Measurements from ENCODE around the gene UGT1A8. TPM values are rescaled to one million over a fixed set of nuclear protein-coding genes. Genes with fewer than 3 reads are reported as not detected.
"Not testable (repeated sequence)": the region's sequence is repeated elsewhere in the genome, so short reads cannot be mapped to it uniquely, and the experiment has no call there.

The UGT1A8 gene
- polyA plus RNA-seq, 2 of the 4 experiments (the other 2 are of a cell fraction), result 0.22 TPM; not detected in 1

- H3K4me2 ChIP-seq, H3K27ac ChIP-seq, FAIRE-seq, ATAC-seq, H3K4me1 ChIP-seq, CTCF ChIA-PET, POLR2A ChIA-PET, H3K4me3 ChIP-seq: not testable (repeated sequence)
- peak; percentile 98 for TF ChIP-seq ZFP36 (IDR thresholded peaks at IDR 0.05; ENCODE audit: borderline replicate concordance, partially characterized antibody)
- peaks cover 50% of the 10 kb centered on the region for H3K9me3 ChIP-seq
- WGBS (ENCODE audit: missing lambda C conversion rate), result 80% methylated on average over 3 of the region's 3 CpGs
- peak in 1 of 2 experiments; percentile 31 for DNase-seq (ENCODE audit: low read depth in 1 of 2, low spot score in 1 of 2)
Measured at GRCh38 chr2:233646033-233646432, 28.6 kb downstream of the UGT1A8 start.

- Histone ChIP-seq H3K4me2 (no peak overlapping the region), H3K9me3 (peaks cover 14% of the 10 kb centered on the region), H3K27ac (peak overlapping the region in 1 of 2 experiments; percentile 59; a peak in 2 of 6 replicates), H3K4me3 (no peak overlapping the region), H3K4me1 (no peaks in the 10 kb centered on the region)
- WGBS (ENCODE audit: missing lambda C conversion rate), result 89% methylated on average over 4 of the region's 4 CpGs
- DNase-seq (ENCODE audit: low read depth in 1 of 2, low spot score in 1 of 2) (no peak), FAIRE-seq (no peak), ATAC-seq (no peak)
- ChIA-PET POLR2A (no interaction called here), CTCF (no interaction called here)
- no peak for TF ChIP-seq POLR2A (IDR thresholded peaks at IDR 0.05; ENCODE audit: low read length)
- no peak for TF ChIP-seq HMGXB4 (CRISPR knock-in tag; IDR thresholded peaks at IDR 0.05; ENCODE audit: borderline replicate concordance)
- TF ChIP-seq BHLHE40 (IDR thresholded peaks at IDR 0.05; ENCODE audit: low read depth, low read length), result no peak
- TF ChIP-seq MAFK (IDR thresholded peaks at IDR 0.05; ENCODE audit: partially characterized antibody), result no peak
Measured at GRCh38 chr2:233650981-233651380, 33.5 kb downstream of the UGT1A8 start.

- no peak for FAIRE-seq
- 97% methylated on average over 2 of the region's 2 CpGs for WGBS (ENCODE audit: missing lambda C conversion rate)
- 0 out of 6 replicates have a peak overlapping the region, but pooled peaks of 1 of the 2 experiments have one; percentile 31 for H3K27ac ChIP-seq
Measured at GRCh38 chr2:233651430-233651829, 34.0 kb downstream of the UGT1A8 start.

GRCh38 chr2:233654501-233654900, 37.1 kb downstream of the UGT1A8 start:
- H3K9me3 ChIP-seq, result no peaks in the 10 kb centered on the region
- WGBS (ENCODE audit: missing lambda C conversion rate), result 82% methylated on average over 6 of the region's 6 CpGs
- ChIA-PET POLR2A (no interaction called here), CTCF (interaction anchor here (0.5 kb wide), 1 partner anchor 1049 kb away, joined by 5 read pairs; no protein-coding TSS in a partner anchor)
- TF ChIP-seq EHMT2 (IDR thresholded peaks at IDR 0.05; ENCODE audit: low read depth), result no peak
- TF ChIP-seq CBX8 (IDR thresholded peaks at IDR 0.05), result no peak
- TF ChIP-seq MAX (IDR thresholded peaks at IDR 0.05), result no peak
- TF ChIP-seq HDAC2 (IDR thresholded peaks at IDR 0.05), result no peak
- no peak for TF ChIP-seq KDM5A (IDR thresholded peaks at IDR 0.05)
- no peak for TF ChIP-seq ZNF302 (CRISPR knock-in tag; IDR thresholded peaks at IDR 0.05)
- no peak overlapping the region for H3K4me3 ChIP-seq
- no peaks in the 10 kb centered on the region for H3K4me1 ChIP-seq
- FAIRE-seq (no peak), DNase-seq (ENCODE audit: low read depth in 1 of 2, low spot score in 1 of 2) (no peak), ATAC-seq (no peak)
- peak overlapping the region in 1 of 2 experiments; percentile 56; a peak in 3 of 6 replicates for H3K27ac ChIP-seq
- H3K4me2 ChIP-seq, result no peak overlapping the region

More at GRCh38 chr2:233651430-233651829, 34.0 kb downstream of the UGT1A8 start:
- Histone ChIP-seq H3K4me2 (no peak overlapping the region), H3K4me3 (no peak overlapping the region), H3K9me3 (peaks cover 9% of the 10 kb centered on the region), H3K4me1 (no peaks in the 10 kb centered on the region)
- CTCF ChIA-PET, result no interaction called here
- POLR2A ChIA-PET, result no interaction called here
- DNase-seq (ENCODE audit: low read depth in 1 of 2, low spot score in 1 of 2), result no peak
- ATAC-seq, result no peak
- TF ChIP-seq NFE2L2 (conservative IDR thresholded peaks at IDR 0.05; ENCODE audit: low read length) (no peak), USF2 (IDR thresholded peaks at IDR 0.05) (no peak), HEYL (CRISPR knock-in tag; IDR thresholded peaks at IDR 0.05) (no peak), POLR2A (IDR thresholded peaks at IDR 0.05; ENCODE audit: low read length) (no peak), RCOR1 (IDR thresholded peaks at IDR 0.05; ENCODE audit: low read depth, low read length) (no peak), MYC (IDR thresholded peaks at IDR 0.05; ENCODE audit: borderline replicate concordance, low read length) (no peak)

Data from A549 (cell line).